ENCODE results near the gene CRK.

DNA sequence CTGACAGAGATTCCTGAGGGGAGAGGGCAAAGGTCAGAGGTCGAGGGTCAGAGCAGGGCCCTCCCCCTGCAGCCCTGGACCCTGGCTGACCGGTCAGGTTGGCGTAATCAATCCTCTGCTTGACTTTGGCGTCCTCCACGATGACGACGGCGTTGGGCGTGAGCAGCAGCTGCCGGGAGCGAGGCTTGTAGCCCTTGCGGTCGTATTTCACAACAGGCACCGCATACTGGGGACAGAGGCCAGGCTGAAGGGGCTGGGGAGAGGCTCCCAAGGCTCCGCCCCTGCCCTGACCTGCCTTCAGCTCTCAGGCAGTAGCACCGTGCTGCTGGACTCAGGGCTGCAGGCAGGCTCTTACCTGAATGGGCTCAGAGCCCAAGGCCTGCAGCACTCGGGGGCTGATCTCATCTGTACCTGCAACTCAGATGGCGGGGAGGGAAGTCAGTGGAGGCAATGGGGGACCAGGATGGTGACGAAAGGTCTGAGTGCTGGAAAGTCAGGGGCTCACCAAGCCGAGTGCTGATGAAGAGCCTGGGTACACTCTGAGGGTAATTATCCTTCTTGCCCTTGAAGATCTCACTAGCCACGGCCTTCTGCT, 12.0 kb upstream of the CRK start:
- TF ChIP-seq, protein P1, sequence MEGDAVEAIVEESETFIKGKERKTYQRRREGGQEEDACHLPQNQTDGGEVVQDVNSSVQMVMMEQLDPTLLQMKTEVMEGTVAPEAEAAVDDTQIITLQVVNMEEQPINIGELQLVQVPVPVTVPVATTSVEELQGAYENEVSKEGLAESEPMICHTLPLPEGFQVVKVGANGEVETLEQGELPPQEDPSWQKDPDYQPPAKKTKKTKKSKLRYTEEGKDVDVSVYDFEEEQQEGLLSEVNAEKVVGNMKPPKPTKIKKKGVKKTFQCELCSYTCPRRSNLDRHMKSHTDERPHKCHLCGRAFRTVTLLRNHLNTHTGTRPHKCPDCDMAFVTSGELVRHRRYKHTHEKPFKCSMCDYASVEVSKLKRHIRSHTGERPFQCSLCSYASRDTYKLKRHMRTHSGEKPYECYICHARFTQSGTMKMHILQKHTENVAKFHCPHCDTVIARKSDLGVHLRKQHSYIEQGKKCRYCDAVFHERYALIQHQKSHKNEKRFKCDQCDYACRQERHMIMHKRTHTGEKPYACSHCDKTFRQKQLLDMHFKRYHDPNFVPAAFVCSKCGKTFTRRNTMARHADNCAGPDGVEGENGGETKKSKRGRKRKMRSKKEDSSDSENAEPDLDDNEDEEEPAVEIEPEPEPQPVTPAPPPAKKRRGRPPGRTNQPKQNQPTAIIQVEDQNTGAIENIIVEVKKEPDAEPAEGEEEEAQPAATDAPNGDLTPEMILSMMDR (IDR thresholded peaks at IDR 0.05), result no peak
- TF ChIP-seq POLR2A (IDR thresholded peaks at IDR 0.05), result no peak

Measured in stomach (tissue), 4 donors.